Measurements from ENCODE around the gene C19orf38.

DNA sequence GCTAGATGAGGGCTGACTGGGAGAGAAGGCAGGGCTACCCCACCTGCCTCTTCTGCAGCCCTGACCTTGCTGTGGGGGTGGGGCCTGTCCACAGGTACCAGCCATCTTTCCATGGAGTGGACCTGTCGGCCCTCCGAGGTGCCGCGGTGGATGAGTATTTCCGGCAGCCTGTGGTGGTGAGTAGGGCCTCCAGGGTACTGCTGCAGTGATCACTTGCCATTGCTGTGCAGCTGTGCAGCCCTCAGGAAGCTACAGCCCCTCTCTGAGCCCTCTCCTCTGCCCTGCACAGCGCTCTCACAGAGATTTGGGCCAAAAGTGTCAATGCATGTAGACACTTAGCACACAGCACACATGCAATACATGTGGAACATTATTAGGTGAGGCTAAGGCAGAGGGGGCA lies 68.4 kb downstream of the C19orf38 start:
- TF ChIP-seq, protein P1, sequence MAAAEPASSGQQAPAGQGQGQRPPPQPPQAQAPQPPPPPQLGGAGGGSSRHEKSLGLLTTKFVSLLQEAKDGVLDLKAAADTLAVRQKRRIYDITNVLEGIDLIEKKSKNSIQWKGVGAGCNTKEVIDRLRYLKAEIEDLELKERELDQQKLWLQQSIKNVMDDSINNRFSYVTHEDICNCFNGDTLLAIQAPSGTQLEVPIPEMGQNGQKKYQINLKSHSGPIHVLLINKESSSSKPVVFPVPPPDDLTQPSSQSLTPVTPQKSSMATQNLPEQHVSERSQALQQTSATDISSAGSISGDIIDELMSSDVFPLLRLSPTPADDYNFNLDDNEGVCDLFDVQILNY (CRISPR knock-in tag; IDR thresholded peaks at IDR 0.05): no peak
- TF ChIP-seq, protein P2, sequence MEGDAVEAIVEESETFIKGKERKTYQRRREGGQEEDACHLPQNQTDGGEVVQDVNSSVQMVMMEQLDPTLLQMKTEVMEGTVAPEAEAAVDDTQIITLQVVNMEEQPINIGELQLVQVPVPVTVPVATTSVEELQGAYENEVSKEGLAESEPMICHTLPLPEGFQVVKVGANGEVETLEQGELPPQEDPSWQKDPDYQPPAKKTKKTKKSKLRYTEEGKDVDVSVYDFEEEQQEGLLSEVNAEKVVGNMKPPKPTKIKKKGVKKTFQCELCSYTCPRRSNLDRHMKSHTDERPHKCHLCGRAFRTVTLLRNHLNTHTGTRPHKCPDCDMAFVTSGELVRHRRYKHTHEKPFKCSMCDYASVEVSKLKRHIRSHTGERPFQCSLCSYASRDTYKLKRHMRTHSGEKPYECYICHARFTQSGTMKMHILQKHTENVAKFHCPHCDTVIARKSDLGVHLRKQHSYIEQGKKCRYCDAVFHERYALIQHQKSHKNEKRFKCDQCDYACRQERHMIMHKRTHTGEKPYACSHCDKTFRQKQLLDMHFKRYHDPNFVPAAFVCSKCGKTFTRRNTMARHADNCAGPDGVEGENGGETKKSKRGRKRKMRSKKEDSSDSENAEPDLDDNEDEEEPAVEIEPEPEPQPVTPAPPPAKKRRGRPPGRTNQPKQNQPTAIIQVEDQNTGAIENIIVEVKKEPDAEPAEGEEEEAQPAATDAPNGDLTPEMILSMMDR (IDR thresholded peaks at IDR 0.05): no peak
- TF ChIP-seq CBFB (CRISPR knock-in tag; IDR thresholded peaks at IDR 0.05; ENCODE audit: low read depth): no peak
- no peak for TF ChIP-seq ZNF138 (CRISPR knock-in tag; conservative IDR thresholded peaks at IDR 0.05)

All from WTC11 (cell line).